ENCODE data around the gene KLK7.
A peak's percentile ranks its signal among the peaks of the same experiment; 100 is the strongest.

The KLK7 gene

GRCh38 chr19:50983625-50984292 lies at the start of gene KLK7:
Gene KLK7, minus strand, starts transcription at chr19:50983917. Its CDS starts 1,518 bp downstream, at chr19:50982399.
- no peak for DNase-seq

DNA sequence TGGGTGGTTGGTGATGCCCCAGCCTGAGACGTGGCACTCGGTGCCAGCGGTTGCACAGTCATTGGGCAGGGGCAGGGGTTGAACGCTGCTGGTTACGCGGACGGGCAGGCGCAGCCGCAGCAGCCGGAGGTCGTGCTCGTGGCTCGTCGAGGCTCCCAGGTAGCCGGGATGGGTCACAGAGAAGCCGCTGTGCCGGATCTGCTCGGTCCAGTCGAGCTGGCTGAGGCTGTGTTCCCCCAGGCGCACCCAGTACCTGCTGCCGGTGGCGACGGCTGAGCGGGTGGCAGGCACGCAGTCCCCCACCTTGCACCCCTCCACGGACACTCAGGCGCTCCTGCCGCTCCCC lies 48.1 kb upstream of the KLK7 start:
- no peak for DNase-seq

DNA sequence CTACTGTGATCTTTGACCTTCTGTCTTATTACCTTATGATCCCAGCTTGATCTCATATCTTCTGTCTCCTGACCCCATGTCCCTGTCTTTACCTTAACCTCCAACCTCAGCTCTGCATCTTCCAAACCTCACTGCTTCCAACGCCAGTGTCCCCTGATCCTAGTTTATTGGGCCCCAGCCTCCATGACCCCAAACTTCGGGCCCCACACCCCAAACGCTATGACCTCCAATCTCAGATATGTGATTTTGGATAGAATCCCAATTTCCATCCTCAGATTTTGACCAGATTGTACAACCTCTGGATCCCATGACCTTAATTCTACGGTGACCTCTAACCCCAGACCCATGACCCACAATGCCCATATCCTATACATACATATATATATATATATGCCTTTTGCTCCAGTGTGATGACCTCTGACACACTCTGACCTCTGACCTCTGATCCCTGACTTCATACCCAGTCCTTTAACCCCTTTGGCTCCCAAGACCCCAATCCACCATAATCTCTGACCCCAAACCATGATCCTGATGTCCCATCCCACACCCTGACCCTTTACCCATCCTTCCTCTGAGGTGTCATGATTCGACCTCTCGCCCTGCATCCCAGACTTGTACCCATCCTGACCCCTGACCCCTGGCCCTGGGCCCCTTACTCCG lies 47.6 kb upstream of the KLK7 start:
- no peak for DNase-seq

GRCh38 chr19:51030631-51031030 lies 46.9 kb upstream of the KLK7 start:
- DNase-seq: no peak

DNA sequence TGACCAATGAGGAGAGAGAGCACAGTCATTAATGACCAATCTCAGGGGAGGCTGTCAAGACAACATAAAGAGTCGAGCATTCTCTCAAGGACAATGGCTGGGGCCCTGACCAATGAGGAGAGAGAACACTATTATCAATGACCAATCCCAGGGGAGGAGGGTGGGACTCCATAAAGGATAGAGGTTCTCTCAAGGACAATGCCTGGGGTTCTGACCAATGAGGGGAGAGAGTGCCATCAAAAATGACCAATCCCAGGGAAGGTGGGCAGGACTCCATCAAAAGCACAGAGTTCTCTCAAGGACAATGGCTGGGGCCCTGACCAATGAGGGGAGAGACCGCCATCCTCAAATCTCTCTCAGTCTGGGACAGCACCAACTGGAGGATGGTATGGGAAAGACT lies 46.0 kb upstream of the KLK7 start:
- DNase-seq: no peak

DNA sequence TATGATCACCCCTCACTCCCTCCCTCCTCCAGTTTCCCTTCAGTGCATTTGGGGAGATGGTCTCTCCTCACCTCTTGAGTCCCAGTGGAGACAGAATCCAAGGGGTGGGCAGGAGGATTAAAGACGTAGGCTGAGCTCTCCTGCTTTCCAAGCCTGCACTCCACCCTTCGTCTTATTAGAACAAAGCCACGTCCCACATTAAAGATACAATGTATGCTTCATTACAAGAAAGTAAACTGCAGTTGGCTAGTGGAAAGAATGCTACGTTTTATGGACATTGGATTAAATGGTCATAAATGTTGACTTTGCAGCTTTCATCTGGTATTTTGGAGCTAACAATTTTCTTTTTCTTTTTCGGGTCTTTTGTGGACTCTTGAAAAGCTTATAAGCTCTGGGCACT lies 44.2 kb upstream of the KLK7 start:
- no peak for DNase-seq

DNA sequence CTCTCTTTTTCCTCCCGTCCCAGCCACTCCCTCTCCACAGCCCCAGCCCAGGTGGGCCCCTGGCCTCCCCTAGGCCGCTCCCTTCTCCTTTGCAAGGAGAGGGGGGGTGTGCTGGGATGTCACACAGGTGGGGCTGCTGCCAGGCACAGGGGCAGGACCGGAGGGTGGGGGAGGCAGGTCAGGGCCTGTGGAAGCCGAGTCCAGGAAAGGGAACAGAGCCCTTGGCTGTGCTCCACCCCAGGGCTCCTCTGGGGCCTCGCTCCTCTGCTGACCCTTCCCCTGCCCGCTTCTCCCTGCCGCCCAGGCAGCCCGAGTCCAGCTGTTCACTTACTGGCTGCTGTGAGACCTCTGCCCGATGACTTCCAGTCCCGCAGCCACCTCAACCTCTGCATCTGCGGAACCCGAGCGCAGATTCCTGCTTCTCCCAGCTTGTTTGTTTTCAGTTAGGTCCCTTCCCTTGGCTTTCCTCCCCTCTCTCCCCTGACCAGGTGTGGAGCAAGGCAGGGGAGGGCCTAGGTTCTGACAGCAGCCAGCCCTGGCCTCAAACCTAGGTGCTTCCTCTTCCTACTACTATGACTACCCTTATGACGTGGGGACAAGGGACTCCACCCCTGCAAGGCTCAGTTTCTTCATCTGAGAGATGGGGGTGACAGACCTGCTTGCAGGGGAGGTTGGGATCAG lies 43.5 kb upstream of the KLK7 start:
- DNase-seq: no peak

DNA sequence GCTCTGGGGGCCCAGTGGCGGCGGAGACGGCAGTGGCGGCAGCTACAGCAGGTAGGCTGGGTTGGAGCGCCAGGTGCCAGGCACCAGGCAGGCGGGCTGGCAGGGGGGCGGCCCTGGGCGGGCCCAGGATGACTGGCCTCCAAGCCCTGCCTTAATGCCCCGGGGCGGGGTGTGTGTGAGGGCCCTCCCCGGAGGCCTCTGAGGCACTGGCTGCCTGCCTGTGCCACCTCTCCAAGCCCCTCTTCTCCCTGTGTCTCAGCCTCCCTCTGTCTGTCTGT lies 42.8 kb upstream of the KLK7 start, which contains the start of gene KLK11:
Gene KLK11, minus strand, starts transcription at position 63 of the 278 bp plus-strand sequence. CDS start 985 bp downstream, outside the sequence.
- DNase-seq: no peak

DNA sequence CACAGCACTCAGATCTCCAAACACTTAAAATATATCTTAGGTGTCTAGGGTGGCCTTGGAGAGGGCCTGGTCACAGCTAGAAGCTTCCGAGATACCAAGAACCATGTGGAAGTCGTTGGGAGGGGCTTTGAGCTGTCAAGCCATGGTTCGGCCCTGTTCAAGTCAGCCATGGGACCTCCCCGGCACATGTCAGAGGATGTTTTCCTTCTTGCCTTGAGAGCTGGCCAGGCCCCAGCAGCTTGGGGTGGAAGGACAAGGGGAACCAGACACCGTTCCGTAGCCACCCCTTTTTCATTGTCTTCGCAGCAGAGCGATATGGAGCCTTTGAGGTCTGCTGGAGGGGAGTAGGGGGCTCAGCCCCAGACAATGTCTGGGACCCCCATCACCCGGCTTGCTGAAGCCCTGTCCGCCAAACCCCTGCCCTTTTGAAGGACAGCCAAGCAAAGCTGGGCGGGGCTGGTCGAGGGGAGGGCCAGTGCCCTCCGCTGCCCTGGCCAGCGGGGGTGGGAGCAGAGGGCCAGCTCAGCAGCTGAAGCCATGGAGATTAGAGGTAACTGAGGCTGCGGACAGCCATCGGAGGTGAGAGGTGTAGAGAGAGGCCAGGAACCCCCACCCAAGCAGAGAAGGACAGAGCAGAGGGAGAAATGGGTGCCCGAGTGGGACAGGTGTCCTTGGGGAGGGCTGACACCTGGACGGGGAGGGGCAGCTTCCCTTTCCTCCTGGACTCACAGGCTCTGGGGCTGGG lies 42.3 kb upstream of the KLK7 start:
- DNase-seq: no peak

DNA sequence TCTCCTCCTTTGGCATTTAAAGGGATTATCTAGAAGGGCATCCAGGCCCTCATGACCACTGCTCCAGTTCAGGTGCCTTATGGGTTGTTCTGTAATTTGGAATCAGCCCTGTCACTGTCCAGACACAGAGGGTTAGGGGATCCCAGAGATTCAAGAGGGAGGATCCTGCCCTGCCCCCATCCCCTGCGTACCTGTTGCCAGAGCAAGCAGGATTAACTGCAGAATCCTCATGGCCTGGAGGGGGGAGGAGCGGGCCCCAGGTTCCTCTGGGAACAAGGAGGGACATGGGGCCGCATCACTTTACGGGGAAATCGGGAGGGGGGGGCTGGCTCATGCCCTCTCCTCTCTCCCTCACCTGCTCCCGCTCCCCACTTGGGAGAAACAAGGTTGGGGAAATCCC lies 41.7 kb upstream of the KLK7 start:
- DNase-seq: no peak

GRCh38 chr19:51024924-51025323 lies 41.2 kb upstream of the KLK7 start:
- DNase-seq: no peak

GRCh38 chr19:51023946-51024345 lies 40.2 kb upstream of the KLK7 start:
- no peak for DNase-seq

- DNase-seq: no peak
These were observed 38.8 kb upstream of the KLK7 start for GRCh38 chr19:51022526-51022925.

GRCh38 chr19:51020988-51021651 lies 37.4 kb upstream of the KLK7 start:
- DNase-seq: no peak

- DNase-seq: no peak
These were observed 35.8 kb upstream of the KLK7 start, which contains the start of gene KLK10 for GRCh38 chr19:51019544-51019925. Gene KLK10, minus strand, starts transcription at chr19:51019709. Its CDS starts 579 bp downstream, at chr19:51019130.

DNA sequence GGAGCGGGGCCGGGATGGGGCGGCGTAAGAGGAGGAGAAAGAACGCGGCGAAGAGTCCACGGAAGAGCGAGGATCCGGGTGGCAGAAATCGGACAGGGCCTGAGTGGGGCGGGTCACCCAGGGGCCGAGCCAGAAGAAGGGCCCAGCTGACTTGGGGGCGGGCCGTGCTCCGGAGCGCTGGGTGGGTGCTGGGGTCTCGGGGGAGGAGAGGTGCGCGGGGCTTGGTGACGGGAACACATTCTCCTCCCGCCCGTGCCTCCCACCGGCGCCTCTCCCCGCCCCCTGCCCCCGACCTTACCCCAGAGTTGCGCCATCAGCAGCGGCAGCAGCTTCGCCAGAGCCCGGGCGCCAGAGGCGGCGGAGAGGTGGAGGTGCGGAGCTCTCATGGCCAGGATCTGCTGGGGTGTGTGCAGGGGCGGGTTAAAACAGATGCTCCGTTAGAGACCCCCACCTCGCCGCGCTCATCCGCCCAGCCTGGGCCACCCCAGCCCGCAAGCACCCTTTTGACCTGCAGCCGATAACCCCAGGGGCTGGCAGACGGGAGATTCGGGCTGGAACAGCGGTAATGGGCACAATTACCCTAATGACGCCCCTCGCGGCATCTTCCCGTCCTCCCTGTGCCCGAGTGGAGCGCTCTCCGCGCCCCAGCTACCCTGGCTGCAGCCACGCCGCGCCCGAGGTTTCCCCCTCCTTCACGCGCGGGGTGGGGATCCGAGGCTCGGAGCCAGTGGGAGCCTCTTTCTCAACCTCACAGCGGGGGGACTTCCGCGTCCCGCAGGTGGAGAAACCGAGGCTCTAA lies 35.2 kb upstream of the KLK7 start:
- DNase-seq: no peak

GRCh38 chr19:51016798-51017683 lies 33.3 kb upstream of the KLK7 start:
- peak; percentile 91 for DNase-seq

DNA sequence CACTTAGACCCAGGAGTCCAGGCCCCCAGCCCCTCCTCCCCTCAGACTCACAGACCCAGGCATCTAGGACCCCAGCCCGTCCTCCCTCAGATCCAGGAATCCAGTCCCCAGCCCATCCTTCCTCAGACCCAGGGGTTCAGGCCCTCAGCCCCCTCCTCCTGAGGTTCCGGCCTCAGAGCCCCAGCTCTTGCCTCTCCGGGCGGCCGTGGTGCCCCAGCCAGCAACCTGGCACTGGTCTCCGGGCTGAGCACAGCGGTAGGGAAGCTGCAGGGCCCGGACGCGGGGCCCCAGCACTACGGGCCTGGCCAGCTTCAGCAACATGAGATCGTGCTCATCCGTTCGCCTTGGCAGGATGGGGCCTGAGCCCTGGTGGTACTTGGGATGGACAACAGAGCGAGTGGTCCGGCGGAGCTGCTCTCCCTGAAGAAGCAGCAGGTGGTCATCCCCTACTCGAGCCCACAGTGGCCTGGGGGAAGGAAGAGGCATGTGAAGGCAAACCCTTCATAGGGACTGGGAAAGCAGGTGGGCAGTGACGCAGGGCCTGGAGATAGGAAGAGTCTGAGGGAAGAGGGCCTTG lies 32.1 kb upstream of the KLK7 start:
- no peak for DNase-seq

DNA sequence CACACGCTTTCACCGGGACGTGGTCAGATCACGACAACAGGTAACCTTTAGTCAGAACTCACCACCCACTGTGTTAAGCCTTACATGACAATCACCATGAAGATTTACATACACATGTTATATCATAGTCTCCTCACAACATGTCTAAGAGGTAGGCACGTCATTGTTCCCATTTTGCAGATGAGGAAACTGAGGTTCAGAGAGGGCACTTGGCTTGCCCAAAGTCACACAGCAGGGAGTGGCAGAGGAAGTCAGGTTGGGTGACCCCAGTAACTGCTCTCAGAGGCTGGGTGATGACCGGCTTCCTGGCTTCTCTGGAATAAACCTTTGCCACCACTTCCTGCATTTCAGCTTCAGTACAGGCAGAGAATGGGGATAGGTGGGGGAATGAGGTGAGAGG lies 30.5 kb upstream of the KLK7 start:
- DNase-seq: no peak

- DNase-seq: no peak
These were observed 29.0 kb upstream of the KLK7 start for GRCh38 chr19:51012661-51013190.
